DMS53 (cell line): Measurements from ENCODE around the gene OTUB1.

Source experiments
- DNase-seq: peaks from one replicate; lab custom pipeline; 2025; lab: John Stamatoyannopoulos, UW

OTUB1 gene

DNA sequence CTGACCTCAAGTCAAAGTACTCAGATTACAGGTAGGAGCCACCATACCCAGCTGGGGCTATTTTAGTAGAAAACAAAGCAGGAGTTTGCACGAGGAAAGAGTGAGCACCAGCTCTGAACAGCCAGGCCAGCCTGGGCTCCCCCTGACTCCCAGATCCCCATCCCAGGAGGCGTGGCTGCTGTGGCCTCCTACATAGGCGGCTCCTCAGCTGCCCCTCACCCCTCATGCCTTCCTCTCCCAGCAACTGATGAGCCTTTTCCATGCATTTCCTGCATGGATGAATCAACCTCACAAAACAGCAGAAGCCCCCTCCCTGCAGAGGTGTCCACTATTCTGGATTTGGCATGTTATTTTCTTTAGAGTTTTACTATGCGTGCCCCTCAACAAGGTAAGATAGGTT, 39.0 kb downstream of the OTUB1 start:
- no peak for DNase-seq

DNA sequence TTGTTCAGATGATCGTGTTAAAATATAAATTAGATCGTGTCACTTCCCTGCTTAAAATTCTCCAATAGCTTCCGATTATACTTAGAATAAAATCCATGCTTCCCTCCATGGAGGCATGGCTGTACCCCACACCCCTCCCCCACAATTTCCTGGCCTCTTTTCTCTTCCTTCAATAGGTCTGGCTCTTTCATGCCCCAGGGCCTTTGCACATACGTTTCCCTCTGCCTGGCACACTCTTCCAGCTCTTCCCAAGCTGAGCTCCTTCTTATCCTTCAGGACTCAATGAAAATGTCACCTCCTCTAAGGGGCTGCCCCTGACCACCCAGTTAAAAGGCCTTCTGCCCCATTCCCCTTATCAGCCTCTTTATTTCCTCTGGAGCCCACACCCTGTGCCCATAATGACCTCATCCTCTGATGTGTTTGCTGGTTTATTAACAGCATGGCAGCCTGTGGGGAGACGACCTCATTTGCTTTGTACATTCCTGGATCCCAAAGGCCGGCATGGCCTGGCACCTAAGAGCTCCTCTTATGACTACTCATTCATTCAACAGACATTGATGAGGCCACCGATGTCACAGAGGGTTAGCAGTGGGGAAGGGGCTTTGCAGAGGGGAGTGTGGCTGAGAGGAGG, 40.5 kb downstream of the OTUB1 start:
- no peak for DNase-seq

DNA sequence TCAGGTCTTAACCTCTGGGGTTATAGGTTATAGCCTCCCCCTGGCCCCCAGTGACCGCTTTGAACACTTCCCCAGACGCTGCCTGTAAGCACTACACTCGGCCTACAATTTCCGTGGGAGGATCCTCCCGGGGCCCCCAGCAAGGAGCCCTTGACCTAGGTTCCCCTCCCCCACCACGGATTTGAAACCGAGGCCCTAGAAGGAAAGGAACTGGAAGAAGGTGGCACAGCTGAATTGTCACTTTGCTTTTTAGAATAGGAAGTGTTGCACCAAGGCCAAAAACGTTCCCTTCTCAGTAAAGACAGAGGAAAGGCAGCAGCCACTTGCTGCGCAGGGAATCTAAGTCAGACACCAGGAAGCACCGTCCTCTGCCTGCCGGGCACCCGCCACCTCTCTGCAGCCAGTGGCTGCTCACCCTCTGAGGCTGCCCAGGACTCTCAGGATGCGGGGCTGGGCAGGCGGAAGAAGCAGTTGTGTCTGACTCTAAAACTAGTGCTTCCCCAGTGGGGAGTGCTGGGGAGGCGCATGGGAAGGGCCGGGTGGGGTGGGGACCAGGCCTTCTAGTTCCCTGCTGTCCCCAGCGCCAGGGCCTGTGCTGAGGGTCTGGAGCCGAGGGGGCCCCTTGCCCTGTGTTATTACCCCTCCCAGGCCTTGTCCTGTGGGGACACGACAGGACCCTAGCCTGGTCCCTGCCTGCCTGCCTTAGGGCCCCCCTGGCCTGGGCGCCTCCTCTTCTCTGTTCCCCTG, 41.6 kb downstream of the OTUB1 start:
- DNase-seq: no peak

DNA sequence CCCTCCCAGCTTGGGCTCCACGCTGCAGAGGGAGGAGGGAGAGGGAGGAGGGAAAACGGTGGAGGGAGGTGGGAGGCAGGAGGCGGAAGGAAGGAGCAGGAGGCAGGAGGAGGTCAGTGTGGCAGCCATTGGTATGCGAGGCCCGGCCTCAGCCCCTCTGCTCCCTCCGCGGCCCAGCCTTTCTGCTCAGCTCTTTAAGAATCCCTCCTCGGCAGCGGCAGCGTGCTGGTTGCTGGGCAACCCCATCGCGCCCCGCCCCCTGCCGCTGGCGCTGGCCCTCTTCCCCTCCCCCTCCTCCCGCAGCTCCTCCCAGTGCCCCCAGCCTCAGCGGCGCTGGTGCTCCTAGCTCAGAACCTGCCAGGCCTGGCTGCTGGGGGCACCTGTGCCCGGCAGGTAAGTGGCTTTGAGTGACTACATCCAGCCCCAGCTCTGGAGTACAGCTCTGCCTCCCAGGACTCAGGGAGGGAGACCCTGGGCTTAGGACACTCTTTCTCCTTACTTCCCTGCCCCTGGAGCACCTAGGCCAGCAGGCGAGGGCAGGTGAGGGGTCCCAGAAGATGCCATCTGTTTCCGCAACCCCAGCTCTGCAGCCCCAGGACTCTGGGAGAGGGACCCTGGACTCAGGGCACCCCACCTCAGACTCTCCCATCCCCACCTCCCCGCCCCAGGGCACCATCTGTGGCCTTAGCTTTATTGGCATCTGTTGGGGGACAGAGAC, 42.3 kb downstream of the OTUB1 start:
- DNase-seq: peak; percentile 43

DNA sequence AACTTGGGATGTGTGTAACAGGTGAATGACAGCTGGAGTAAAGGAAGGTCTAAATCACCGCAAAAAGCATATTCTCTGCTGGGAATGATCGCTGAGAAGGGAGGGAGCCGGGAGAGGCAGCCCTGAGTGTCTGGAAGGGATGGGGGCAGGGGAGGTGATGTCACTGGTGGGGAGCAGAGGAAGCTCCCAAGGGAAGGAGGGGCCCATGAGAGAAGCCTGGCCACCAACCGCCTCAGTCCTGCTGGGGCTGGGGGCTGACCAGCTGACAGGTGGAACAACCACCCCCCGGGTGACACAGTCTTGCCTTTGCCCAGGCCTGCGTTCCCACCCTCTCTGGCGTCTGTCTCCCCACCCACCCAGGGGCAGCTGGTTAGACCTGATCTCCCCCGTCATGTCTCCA, 43.5 kb downstream of the OTUB1 start:
- no peak for DNase-seq

DNA sequence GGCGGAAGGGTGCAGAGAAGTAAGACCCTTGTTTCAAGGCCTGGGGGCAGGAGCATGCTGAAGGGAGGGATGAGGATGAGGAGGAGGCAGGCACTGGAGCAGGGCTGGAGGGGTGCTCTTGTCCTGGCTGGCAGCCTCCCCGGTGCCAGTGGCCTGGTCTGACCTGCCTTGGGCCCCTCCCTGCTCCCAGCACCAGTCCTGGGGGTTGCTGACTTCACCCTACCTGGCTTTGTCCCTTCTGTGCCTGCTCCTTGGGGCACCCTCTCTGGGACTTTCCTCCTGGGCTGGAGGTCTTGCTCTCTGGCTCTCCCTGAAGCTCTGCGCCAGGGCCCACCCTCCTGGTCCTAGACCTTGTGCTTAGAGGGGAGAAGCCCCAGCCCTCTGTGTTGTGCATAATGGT, 44.8 kb downstream of the OTUB1 start:
- DNase-seq: no peak

DNA sequence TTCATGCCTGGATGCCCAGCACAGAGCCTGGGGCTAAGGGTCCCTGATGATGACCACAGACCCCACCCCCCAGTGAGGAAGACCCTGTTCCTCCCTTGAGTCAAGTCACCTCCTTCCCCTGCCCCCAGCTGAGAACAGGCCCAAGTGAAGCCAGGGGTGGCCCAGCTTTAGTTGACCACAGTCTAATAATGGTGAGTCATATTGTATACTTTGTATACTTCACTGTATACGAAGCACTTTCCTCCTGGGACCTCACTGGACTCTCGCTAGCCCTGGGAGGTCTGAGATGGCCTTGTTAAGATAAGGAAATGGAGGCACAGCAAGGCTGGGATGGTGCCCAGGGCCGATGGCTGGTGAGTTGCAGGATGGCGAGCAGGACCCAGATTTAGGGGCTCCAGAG, 45.8 kb downstream of the OTUB1 start:
- no peak for DNase-seq

DNA sequence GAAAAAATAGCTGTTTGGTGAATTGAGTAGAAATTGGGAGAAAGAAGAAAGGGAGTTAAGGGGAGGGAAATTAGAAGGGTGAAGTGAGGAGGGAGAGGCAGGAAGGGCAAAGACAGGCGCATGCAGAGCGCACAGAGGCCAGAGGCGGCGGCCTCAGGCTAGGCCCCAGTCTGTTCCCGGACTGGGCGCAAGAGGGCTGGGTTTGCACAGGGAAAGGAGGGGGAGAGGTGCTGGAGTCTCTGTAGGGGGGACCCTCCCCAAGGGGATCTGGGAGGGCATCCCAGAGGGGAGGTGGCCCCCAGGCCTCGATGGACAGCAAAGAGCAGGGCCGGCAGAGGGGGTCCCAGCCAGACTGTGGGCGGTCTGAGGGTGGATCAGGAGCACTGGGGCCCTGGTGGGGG, 48.2 kb downstream of the OTUB1 start:
- no peak for DNase-seq

DNA sequence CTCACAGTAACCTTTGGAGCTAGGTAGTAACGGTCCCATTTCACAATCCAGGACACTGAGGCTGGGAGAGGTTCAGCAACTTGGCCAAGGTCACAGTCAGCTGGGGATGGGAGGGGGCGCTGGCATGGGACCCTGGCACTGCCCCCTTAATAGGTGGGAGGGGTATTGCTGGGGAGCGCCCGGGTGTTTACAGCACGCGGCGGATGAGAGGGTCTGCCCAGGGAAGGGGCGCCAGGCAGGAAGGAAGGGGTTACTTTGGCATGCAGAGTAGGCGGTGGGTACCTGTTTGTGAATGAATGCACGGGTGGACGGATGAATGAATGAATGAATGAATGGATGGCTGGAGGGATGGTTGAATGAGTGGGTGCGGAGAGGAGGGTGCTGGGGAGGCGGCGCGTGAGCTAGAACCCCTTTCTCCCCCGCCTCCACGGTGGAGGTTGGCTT, 48.9 kb downstream of the OTUB1 start:
- no peak for DNase-seq

DNA sequence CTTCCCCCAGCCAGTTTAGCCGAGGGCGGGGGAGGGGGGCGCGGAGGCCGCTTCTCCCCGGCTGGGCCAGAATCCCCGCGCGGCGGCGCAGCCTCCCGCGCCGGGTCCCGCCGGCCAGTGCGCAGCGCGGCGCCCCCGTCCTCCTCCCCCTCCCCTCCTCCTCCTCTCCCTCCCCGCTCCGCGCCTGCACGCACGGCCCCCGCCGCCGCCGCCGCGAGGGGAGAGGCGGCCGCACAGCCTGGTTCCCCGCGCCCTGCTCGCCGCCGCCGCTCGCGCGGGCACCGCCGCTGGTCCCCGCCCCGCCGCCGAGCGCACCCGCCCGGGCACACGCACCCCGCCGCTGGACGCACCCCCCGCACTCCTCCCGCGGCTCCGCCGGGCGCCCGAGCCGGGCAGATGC, 49.3 kb downstream of the OTUB1 start, which contains the start of gene FLRT1:
TSS of gene FLRT1 (plus strand) at position 356 of the 400 bp plus-strand sequence. CDS start 80,337 bp downstream, outside the sequence.
- DNase-seq: peak; percentile 26

DNA sequence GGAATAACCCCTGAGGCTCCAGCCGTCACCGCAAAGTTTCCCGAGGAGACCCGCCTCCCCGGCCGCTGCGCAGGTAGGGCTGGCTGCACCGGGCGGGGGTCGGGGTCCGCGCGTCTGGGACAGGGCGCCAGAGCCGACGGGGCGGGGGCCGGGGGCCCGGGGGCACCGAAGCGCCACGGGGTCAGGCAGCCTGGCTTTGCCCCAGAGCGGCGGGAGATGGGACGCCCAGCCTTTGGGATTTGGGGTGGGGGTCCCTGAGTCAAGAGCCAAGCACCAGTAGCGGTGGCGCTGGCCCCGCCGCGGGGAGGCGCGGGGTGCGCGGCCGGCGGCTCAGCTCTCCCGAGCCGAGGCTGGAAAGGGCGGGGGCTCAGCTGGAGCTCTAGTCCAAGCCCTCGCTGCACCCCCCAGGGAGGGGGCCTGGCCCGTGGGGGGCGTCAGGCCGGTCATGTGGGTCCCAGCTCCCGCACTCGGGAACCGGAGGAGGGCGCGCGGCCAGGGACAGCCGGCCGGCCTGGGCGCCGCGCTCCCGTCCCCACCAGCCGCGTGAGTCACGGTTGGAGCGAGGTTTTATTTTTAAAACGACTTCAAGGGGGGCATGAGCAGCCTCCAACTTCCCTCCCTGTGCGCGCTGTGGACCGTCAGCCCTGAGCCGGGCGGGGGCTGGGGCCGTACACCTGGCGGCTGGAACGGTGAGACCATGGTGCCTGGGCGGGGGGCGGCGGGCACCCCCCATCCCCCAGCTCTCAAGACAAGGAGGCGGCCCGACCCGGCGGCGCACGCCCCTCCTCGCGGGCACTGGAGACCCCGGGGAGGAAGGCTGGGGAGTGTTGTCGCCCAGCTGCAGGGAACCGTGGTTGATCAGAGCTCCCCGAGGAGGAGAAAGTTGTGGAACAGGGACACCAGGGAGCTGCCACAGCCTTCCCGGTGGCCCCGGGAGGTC, 50.1 kb downstream of the OTUB1 start:
- DNase-seq: peak; percentile 55

DNA sequence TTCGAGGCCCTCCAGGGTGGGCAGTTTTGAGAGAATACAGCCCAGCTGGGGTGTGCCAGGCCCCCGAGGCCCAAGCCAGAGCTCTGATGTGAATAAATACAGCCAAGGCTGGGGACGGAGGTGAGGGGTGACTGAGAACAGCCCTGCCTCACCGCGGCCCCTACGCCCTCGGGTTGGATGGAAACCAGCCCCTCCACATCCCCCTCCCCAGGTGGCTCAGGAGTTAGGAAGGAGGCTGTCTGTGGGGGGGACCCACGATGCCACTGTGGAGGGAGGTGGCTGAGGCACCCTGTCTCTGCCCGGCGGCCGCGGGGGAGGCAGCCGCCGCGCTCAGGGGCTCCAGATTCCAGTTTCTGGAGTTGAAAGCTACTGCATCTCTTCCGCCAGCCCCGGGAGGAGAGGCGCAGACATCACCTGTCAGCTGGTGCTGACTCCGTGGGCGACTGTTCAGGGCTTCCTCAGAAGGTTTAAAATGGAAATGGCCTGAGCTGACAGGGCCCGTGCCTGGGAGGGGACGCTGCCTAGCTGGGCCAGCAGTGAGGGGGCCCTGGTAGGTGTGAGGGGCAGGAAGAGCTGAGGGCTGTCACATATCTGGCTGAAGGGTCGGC, 50.9 kb downstream of the OTUB1 start:
- peak; percentile 66 for DNase-seq

DNA sequence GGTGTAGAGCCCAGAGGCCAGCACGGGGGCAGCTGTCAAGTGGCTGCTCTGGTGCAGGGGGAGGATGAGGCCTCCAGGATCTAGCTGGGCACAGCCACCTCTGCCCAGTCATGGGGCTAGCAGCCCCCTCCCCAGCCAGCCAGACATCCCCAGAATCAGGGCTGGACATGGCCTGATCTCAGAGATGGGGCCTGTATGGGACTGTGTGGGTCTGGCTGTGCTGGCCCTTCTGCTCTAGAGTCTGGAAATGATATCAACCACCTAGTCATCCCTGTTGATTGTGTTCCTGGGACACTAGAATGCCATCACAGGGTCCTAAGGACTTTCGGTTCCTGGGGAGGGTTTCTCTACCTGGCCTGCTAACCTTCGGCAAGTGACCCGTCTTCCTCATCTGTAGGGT, 52.3 kb downstream of the OTUB1 start:
- DNase-seq: no peak

DNA sequence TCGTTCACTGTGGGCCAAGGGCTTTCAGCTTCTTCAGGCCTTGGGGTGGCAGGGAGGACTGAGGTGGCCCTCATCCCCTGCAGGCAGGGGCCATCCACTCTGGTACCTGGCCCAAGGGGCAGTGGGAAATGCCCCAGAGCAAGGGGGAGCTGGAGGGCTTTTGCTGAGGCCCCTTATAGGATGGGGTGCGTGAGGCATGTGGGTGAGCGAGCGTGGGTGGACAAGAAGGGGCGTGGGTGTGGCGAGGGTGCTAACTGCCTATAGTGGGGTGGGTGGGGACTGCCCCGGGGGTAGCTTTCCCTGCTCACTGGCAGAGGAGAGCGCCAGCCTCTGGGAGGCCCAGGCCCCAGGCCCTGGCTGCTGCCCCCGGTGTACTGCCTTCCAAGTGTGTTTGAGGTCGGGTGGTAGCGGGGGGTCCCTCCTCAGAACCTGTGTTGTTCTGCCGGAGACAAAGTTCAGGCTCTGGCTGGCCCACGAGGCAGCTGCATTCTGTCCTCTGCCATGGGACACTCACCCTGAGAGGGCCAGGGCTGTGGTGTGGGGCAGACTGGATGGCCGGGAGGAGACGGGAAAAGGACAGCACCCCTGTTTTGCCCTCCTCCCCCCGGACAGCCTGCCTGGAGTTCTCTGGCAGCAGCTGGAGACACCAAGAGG, 52.9 kb downstream of the OTUB1 start:
- DNase-seq: no peak

DNA sequence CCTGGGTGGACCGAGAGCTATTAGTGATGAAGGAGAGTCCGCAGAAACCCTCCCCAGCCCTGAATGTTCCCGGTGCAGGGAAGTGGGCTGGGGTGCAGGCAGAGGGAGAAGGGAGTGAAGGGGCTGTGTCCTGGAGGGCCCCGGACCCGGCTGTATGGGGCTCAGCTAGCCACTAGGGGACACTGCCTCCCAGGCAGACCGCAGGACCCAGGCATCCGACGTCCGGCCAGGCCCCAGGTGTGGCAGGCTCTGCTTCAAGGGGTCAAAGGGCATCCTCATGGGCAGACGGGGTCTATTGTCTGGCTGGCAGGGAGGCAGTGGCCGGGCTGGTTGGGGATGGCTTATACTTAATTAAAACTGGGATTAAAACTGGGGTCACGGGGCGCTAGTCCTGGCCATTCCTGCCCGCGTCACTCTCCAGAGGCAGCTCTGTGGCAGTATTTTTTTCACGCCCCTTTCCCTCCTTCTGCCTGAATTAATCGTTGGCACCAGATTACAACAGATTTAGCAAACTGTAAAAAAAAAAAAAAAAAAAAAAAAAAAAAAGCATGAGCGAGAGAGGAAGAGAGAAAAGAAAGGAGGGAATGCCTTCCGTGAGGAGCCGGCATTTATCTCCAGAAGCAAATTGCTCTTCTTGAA, 54.6 kb downstream of the OTUB1 start:
- peak; percentile 44 for DNase-seq

DNA sequence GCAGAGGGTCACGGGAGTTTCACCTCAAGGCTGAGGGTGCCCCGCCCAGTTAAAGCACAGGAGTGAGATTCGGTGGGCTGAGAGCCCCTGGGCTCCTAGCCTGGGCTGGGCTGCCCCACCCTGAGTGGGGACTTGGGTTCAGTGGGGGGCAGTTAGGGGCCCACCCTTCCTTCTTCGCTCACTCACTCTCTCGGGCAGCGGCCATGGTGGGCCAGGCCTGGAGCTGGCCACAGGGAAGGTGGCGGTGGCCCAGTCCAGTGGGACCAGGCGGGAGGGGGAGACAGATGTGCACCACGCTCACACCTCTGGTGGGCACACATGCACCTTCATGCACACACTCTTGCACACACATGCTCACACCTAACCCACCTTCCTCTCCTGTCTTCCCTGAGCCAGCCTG, 55.6 kb downstream of the OTUB1 start:
- no peak for DNase-seq

DNA sequence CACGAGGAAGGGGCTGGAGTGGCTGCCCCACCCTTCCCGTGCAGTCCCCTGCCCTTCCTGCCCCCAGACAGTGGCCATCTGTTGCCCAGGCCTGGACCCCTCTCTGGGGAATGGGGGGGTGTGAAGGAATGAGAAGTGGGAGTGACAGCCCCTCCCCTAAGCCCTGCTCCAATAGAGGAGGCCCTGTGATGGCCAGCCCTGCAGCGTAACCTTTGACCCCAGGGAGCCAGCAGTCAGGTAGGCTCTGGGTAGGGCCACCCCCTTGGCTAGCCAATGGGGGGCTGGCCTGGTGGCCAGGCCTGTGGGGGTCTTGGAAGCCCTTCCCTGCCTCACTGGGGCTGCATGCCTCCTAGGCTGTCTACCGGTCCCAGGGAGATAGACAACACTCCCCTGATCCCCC, 56.1 kb downstream of the OTUB1 start:
- no peak for DNase-seq

DNA sequence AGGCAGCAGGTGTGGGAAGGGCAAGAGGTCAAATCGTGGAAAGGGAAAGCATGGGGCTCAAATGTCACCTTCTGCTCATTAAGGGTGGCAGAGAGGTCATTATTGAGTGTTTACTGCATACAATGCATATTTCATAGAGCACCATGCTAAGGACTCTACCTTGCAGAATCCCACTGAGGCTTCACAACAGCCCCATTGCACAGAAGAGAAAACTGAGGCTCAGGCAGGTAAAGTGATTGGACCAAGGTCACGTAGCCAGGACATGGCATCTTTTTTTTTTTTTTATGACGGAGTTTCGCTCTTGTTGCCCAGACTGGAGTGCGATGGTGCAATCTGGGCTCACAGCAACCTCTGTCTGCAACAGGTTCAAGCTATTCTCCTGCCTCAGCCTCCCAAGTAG, 57.3 kb downstream of the OTUB1 start:
- no peak for DNase-seq

DNA sequence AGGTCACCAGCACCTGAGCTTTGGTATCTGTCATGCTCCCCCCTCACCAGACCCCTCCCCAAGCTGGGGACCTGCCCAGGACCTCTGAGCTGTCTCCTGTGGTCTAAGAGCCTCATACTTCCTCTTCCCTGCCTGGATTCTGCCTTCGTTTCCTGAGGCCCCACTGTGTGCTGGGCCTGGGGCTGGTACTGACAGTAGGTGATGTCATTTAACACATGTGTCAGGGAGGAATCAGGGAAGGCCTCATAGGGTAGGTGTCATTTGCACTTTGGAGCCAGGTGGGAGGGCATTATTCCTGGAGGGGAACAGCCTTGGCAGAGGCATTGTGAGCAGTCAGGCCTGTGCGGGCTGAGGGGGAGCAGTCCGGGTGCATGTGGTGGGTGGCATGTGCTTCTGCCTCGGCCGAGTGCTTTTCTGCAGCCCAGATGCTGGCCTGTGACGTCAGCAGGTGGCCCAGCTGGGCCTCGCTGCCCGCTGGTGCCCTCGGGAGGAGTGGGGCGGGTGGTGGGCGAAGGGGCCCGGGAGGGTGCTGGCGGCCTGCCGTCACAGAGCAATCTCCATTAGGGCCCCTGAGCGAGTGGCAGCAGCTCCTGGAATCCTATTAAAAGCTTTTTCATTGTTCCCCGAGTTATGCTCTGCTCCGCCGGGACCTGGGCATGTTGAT, 58.6 kb downstream of the OTUB1 start:
- DNase-seq: peak; percentile 65

DNA sequence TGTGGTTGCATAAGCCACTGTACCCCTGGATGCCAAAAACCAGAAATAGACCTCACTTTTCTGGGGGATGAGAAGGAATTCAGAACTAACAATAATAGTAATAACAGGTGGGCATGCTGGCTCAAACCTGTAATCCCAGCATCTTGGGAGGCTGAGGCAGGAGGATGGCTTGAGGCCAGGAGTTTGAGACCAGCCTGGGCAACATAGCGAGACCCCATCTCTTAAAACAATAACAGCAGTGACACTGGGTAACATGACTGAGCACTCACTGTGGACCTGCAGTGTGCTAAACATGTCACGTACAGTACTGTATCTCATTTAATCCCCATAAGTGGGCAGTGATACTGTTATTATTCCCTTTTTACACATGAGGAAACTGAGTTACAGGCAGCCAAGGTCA, 59.5 kb downstream of the OTUB1 start:
- DNase-seq: no peak
